ENCODE data around the gene TMEM250.

DNA sequence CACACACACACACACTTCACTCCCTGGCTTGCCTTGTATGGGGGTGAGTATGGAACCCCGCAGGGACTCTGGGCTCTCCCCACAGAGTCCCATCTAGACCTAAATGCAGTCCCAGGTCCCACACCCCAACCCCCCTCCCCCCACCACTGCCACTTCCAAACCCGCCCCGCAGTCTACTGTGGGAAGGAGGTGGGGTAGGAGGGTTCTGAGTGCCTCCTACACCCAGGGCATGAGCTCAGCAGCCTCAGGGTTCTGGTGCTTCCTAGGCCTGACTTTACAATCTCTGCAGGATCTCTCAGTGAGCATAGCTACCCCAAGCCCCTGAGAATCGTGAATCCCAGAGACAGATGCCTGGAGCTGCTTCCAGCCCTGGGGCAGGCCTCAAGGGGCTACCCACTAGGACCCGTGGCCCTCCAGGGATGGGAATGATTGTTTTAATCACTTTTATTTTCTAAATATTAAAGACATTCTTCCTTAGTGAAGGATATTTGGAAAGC is 22.1 kb downstream of the TMEM250 start:
- no peak for TF ChIP-seq CTCF (IDR thresholded peaks at IDR 0.05)
- TF ChIP-seq POLR2A (IDR thresholded peaks at IDR 0.05) = no peak

All from testis (tissue), 2 donors.